Measurements from ENCODE around the gene SLC9C1.
"Not testable (repeated sequence)": the region's sequence is repeated elsewhere in the genome, so short reads cannot be mapped to it uniquely, and the experiment has no call there.

The SLC9C1 gene

GRCh38 chr3:112199622-112200316 is 94.2 kb downstream of the SLC9C1 start:
- no peak overlapping the region for H3K4me3 ChIP-seq (ENCODE audit: low read depth, low read length)

DNA sequence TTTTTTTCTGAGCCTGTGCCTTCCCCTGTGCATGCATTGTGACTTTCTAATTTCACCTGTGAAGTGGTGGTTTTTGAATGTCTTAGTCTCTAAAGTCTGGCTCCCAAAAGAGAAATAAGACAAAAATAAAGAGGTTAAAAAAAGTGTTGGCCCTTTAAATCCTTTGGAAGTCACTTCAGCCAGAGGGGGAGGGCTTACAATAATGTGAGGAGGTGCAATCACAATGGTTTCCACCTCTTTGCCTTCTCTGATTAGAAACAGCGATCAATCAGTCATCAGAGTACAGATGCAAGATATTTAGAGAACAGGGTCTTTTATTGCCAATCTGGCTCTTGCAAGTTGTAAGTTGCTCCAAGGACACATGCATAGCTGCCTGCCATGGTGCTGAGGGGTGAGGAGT is 96.9 kb downstream of the SLC9C1 start:
- no peak overlapping the region for H3K4me3 ChIP-seq (ENCODE audit: low read depth, low read length)

GRCh38 chr3:112187300-112187699 is 106.7 kb downstream of the SLC9C1 start:
- no peak overlapping the region for H3K4me3 ChIP-seq (ENCODE audit: low read depth, low read length)

GRCh38 chr3:112185423-112186035 is 108.5 kb downstream of the SLC9C1 start:
- not testable (repeated sequence) for H3K4me3 ChIP-seq (ENCODE audit: low read depth, low read length)

DNA sequence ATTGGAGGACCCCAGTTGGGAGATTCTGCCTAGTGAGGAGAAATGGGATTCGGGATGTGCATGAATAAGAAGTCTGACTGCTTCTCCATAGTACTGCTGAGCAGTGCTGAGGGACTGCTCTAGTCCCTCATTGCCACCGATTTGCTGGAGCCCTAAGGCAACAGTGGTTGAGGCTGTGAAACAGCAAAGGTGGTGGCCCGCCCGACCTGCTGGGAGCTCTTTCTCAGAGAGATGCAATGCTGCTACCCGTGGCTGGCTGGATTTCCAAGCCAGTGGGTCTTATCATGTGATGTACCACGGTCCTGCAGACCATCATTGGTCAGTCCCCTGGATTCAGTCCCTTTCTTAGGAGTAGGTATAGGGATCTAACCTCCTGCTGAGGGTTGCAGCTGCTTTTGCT is 118.4 kb downstream of the SLC9C1 start:
- H3K4me3 ChIP-seq (ENCODE audit: low read depth, low read length): no peak overlapping the region

- no peak overlapping the region for H3K4me3 ChIP-seq (ENCODE audit: low read depth, low read length)
Observed at GRCh38 chr3:112175037-112175436, 119.0 kb downstream of the SLC9C1 start.

- no peak overlapping the region for H3K4me3 ChIP-seq (ENCODE audit: low read depth, low read length)
Observed at GRCh38 chr3:112171144-112171543, 122.9 kb downstream of the SLC9C1 start.

DNA sequence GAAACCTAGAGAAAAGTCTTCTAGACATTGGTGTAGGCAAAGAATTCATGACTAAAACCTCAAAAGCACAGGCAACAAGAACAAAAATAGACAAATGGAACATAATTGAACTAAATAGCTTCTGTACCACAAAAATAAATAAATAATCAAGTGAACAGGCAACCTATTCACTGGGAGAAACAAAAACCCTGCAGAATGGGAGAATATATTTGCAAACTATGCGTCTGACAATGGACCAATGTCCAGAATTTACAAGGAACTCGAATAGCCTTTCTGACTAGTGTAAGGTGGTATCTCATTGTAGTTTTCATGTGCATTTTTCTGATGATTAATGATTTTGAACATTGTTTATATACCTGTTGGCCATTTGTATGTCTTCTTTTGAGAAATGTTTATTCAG is 124.0 kb downstream of the SLC9C1 start:
- no peak overlapping the region for H3K4me3 ChIP-seq (ENCODE audit: low read depth, low read length)

- no peak overlapping the region for H3K4me3 ChIP-seq (ENCODE audit: low read depth, low read length)
Observed at GRCh38 chr3:112167758-112168157, 126.3 kb downstream of the SLC9C1 start.

DNA sequence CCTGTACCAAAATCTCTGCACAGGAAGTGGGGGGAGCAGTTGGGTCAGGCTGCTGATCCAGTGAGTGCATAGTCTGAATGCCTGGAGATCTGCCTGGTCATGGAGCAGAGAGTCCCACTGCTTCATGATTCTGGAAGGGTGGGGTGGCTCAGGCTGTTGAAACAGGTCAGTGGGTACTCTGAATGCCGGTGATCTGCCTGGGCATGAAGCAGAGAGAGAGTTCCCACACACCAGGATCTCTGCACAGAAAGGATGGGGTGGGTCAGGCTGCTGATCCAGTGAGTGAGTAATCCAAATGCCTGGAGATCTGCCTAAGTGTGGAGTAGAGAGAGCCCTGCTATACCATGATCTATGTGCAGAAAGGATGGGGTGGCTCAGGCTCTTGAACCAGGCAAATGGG is 144.9 kb downstream of the SLC9C1 start:
- no peak overlapping the region for H3K4me3 ChIP-seq (ENCODE audit: low read depth, low read length)

DNA sequence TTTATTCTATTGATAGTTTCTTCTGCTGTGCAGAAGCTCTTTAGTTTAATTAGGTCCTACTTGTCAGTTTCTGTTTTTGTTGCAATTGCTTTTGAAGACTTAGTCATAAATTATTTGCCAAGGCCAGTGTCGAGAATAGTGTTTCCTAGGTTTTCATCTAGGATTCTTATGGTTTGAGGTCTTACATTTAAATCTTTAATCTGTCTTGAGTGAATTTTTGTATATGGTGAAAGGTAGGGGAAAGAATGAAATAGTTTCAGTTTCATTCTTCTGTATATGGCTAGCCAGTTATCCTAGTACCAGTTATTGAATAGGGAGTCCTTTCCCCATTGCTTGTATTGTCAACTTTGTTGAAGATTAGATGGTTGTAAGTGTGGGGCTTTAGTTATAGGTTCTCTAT is 150.3 kb downstream of the SLC9C1 start:
- no peak overlapping the region for H3K4me3 ChIP-seq (ENCODE audit: low read depth, low read length)

DNA sequence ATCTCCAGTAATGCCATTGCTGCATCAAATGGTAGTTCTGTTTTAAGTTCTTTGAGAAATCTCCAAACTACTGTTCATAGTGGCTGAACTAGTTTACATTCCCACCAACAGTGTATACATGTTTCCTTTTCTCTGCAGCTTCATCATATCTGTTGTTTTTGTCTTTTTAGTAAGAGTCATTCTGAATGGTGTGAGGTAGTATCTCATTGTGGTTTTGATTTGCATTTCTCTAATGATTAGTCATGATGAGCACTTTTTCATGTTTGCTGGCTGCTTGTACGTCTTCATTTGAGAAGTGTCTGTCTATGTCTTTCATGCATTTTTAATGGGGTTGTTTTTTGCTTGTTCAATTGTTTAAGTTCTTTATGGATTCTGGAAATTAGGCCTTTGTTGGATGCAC is 150.8 kb downstream of the SLC9C1 start:
- no peak overlapping the region for H3K4me3 ChIP-seq (ENCODE audit: low read depth, low read length)

DNA sequence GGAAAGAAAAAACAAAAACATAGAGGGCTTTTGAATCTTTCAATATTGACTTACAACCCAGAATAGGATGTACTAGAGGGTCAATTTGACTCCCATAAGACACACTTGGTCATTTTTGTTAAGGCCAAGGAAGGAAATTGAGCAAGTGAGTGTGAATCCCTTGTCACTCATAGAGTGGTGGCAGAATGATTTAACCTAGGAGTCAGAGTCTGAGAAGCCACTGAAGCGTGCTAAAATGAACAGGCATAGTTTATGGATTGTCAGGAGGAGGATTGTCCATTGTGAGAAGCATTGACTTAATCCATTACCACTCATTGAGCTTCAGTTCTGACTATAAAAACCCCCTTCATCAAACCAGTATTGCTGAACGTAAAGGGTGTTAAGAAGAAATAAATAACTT is 152.7 kb downstream of the SLC9C1 start:
- no peak overlapping the region for H3K4me3 ChIP-seq (ENCODE audit: low read depth, low read length)

- no peak overlapping the region for H3K4me3 ChIP-seq (ENCODE audit: low read depth, low read length)
Observed at GRCh38 chr3:112140584-112140983, 153.4 kb downstream of the SLC9C1 start.

DNA sequence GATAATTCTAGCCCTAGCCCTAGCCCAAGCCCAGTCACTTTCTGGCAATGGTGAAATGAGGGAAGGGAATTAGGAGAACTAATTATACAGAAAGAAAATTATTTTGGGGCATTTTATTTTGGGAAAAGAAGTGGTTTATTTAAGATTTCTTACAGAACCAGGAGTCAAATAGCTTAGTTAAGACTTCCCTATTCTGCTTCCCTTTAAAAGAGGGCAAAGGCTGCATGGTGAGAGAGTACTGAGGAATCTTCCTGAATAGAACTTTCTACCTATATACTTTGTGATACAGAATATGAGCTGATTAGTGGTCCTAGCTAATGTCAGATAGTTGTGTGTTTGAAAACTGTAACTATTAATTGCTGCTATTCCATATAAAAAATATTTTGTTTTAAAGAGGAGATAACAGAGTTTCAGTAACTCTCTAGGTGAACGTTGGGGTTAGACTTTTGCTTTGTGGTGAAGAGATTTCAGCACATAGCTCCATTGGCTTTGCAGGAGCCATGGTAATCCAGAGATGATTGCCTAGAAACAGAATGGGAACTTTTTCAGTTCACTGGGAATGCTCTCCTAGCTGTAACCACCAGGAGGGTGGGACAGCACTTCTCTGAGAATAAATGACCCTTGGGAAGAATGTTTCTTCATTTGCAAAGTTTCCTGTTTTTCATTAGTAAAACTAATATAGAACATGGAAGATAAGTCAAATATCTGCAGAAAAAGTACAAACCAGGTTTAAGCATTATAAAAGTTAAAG is 155.6 kb downstream of the SLC9C1 start:
- no peak overlapping the region for H3K4me3 ChIP-seq (ENCODE audit: low read depth, low read length)

DNA sequence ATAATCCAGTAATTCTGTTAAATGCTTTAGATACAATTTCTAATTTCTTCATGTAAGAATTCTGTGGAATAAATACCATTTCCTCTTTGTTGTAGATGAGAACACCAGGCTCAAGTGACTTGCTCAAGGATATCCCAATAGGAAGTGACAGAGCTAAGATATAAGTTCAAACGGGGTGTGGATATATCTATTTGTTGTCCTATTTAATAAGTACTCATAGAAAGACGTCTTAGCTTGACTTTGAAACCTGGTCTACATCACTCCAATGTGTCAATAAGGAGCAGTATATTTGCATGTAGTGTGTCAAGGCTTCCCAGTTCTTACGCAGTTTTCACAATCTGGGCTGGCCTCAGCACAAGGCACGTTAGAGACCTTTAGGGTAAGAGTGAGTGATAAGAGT is 156.2 kb downstream of the SLC9C1 start:
- H3K4me3 ChIP-seq (ENCODE audit: low read depth, low read length): no peak overlapping the region

DNA sequence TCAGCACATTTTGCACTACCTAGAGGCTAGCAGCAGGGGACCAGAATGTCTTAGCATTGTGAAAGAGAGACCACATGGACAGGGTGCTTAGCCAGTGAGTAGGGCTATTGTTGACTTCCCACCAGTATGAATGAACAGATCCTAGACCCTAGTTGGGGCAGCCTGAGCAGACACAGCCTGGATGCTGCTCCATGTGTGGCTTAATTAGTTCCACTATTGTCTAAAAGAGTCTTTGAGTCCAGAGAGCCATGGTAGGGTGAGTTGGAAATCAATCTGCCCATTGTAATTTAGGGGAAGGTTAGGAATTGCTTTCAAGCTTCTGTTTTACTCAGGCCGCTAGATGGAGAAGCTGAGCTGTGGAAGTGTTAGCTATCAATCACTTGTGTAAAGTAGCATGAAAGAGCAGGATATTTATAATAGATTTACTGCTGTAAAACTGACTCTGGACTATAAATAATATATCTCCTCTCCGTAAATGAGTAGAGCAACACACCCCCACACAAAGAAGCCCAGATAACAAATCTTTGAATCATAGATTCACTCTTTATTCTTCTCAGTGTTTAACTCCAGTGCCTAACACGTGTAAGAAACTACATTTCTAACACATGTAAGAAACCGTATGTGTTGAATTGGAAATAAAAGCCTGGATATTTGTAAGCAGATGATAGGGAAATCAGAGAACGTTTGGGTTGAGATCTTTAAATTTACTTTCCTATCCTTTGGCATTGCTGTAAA is 156.9 kb downstream of the SLC9C1 start:
- no peak overlapping the region for H3K4me3 ChIP-seq (ENCODE audit: low read depth, low read length)

DNA sequence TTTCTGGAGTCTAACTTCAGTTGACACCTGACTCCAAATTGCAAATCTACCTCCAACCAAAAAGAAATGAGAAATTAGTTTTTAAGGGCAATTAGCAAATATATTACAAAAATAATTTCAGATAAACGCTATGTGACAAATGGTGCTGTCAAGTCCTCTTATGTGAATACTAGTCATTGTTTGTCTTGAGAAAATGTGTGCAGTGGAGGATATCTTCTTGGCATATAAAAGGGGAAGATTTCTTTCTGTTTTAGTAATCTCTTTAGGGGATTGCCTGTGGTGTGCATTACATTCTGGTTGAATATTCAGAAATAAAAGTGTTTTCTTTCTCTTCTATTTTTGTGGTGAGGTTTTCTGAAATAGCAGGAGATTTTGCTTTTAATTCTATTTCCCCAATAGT is 158.0 kb downstream of the SLC9C1 start:
- no peak overlapping the region for H3K4me3 ChIP-seq (ENCODE audit: low read depth, low read length)

DNA sequence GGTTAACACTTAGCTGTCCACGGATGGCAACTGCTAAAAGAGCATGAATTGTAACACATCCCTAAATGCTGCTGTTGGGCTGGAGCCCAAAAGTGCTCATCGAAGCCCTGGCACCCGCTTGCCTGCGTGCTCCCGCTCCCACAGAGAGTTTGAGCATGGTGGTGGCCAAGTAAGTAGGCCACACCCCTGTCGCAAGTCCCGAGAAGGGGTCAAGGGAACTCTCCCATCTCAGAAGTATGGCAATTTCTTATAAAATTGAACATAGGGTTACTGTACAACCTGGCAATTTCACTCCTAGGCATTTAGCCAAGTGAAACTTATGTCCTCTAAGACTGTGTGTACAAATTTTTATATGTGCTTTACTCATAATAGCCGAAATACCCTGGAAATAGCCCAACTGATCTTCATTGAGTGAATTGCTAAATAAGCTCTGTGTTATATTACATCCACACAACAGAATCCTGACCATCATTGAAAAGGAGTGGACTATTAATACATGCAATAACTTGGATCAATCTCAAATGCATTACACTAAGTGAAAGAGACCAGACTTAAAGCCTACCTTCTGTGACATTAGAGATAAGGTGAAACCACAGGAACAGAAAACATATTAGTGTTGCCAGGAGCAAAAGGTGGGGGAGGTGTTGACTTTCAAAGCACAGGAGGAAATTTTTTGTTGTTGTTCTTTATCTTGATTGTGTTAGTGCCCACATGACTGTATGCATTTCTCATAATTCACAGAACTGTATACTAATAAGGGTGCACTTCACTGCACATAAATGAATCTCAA is 159.5 kb downstream of the SLC9C1 start:
- H3K4me3 ChIP-seq (ENCODE audit: low read depth, low read length): no peak overlapping the region

- no peak overlapping the region for H3K4me3 ChIP-seq (ENCODE audit: low read depth, low read length)
Observed at GRCh38 chr3:112133626-112134334, 160.2 kb downstream of the SLC9C1 start.
